ENCODE results near the gene SMDT1. TPM values are rescaled to one million over a fixed set of nuclear protein-coding genes. Genes with fewer than 3 reads are reported as not detected.
A peak's percentile ranks its signal among the peaks of the same experiment; 100 is the strongest.

Gene SMDT1
- total and polyA plus RNA-seq, 2 experiments from 2014 or later = 4.9 to 97.9 TPM

DNA sequence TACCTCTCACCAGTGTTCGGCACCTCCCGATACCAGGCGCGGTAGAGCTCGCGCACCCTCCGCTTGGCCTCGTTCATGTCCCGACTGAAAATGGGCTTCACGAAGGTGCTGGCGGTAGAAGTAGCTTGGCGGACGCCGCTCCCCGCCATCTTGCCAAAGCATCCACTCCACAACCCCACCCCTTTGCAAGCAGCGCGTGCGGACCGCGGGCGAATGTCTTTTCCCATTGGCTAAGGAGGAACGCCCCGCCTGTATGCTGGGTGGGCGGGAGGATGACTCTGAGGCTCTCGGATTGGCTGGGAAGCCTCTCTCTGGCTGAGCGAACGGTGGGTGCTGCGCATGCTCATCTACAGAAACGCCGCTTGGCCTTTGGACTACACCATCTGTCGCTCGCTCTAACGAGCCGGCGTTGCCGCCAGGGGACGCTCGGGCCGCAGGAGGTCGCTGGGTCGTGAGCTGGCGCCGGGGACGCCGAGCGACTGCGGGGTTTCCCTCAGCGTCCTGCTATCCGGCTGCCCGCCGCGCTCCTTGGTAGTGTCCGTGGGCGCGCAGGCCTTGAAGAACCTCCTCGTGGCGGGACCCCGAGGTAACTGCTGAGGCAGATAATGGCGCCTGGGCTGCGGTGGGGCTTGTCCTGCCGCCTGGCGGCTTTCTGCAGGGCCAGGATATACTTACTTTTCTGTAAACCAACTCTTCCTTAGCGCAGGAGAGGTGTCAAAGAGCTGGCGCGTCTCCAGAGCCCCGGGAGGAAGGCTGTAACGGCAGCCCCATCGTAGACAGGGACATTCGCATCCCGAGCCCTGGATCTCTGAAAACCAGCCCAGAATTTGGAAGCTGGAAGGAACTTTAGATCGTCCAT, 11.3 kb downstream of the SMDT1 start, which contains the start of gene NDUFA6:
Gene NDUFA6 (minus strand): TSS at position 177 of the 859 bp plus-strand sequence. CDS start 28 bp downstream, at position 149.
- TF ChIP-seq EZH2 (IDR thresholded peaks at IDR 0.05; ENCODE audit: low read depth, unreplicated experiment) (no peak), STAT1 (IDR thresholded peaks at IDR 0.05; ENCODE audit: unreplicated experiment) (no peak), CREB1 (CRISPR knock-in tag; IDR thresholded peaks at IDR 0.05; ENCODE audit: low read depth) (peak; percentile 23; the same call in 1 of the 2 replicates), JUNB (IDR thresholded peaks at IDR 0.05; ENCODE audit: unreplicated experiment) (no peak), EZH2phosphoT487 (IDR thresholded peaks at IDR 0.05; ENCODE audit: unreplicated experiment) (no peak), ZNF114 (CRISPR knock-in tag; IDR thresholded peaks at IDR 0.05) (no peak), POLR2AphosphoS5 (IDR thresholded peaks at IDR 0.05; ENCODE audit: low read depth) (peak; percentile 94), NANOG (IDR thresholded peaks at IDR 0.05; ENCODE audit: borderline replicate concordance) (no peak)
- TF ChIP-seq, protein P1, sequence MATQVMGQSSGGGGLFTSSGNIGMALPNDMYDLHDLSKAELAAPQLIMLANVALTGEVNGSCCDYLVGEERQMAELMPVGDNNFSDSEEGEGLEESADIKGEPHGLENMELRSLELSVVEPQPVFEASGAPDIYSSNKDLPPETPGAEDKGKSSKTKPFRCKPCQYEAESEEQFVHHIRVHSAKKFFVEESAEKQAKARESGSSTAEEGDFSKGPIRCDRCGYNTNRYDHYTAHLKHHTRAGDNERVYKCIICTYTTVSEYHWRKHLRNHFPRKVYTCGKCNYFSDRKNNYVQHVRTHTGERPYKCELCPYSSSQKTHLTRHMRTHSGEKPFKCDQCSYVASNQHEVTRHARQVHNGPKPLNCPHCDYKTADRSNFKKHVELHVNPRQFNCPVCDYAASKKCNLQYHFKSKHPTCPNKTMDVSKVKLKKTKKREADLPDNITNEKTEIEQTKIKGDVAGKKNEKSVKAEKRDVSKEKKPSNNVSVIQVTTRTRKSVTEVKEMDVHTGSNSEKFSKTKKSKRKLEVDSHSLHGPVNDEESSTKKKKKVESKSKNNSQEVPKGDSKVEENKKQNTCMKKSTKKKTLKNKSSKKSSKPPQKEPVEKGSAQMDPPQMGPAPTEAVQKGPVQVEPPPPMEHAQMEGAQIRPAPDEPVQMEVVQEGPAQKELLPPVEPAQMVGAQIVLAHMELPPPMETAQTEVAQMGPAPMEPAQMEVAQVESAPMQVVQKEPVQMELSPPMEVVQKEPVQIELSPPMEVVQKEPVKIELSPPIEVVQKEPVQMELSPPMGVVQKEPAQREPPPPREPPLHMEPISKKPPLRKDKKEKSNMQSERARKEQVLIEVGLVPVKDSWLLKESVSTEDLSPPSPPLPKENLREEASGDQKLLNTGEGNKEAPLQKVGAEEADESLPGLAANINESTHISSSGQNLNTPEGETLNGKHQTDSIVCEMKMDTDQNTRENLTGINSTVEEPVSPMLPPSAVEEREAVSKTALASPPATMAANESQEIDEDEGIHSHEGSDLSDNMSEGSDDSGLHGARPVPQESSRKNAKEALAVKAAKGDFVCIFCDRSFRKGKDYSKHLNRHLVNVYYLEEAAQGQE (IDR thresholded peaks at IDR 0.05; ENCODE audit: unreplicated experiment) = no peak
- TF ChIP-seq, protein P2, sequence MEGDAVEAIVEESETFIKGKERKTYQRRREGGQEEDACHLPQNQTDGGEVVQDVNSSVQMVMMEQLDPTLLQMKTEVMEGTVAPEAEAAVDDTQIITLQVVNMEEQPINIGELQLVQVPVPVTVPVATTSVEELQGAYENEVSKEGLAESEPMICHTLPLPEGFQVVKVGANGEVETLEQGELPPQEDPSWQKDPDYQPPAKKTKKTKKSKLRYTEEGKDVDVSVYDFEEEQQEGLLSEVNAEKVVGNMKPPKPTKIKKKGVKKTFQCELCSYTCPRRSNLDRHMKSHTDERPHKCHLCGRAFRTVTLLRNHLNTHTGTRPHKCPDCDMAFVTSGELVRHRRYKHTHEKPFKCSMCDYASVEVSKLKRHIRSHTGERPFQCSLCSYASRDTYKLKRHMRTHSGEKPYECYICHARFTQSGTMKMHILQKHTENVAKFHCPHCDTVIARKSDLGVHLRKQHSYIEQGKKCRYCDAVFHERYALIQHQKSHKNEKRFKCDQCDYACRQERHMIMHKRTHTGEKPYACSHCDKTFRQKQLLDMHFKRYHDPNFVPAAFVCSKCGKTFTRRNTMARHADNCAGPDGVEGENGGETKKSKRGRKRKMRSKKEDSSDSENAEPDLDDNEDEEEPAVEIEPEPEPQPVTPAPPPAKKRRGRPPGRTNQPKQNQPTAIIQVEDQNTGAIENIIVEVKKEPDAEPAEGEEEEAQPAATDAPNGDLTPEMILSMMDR (conservative IDR thresholded peaks at IDR 0.05; ENCODE audit: low read depth in 2 of 2) = peak; percentile 65 to 91
- TF ChIP-seq, protein P3, sequence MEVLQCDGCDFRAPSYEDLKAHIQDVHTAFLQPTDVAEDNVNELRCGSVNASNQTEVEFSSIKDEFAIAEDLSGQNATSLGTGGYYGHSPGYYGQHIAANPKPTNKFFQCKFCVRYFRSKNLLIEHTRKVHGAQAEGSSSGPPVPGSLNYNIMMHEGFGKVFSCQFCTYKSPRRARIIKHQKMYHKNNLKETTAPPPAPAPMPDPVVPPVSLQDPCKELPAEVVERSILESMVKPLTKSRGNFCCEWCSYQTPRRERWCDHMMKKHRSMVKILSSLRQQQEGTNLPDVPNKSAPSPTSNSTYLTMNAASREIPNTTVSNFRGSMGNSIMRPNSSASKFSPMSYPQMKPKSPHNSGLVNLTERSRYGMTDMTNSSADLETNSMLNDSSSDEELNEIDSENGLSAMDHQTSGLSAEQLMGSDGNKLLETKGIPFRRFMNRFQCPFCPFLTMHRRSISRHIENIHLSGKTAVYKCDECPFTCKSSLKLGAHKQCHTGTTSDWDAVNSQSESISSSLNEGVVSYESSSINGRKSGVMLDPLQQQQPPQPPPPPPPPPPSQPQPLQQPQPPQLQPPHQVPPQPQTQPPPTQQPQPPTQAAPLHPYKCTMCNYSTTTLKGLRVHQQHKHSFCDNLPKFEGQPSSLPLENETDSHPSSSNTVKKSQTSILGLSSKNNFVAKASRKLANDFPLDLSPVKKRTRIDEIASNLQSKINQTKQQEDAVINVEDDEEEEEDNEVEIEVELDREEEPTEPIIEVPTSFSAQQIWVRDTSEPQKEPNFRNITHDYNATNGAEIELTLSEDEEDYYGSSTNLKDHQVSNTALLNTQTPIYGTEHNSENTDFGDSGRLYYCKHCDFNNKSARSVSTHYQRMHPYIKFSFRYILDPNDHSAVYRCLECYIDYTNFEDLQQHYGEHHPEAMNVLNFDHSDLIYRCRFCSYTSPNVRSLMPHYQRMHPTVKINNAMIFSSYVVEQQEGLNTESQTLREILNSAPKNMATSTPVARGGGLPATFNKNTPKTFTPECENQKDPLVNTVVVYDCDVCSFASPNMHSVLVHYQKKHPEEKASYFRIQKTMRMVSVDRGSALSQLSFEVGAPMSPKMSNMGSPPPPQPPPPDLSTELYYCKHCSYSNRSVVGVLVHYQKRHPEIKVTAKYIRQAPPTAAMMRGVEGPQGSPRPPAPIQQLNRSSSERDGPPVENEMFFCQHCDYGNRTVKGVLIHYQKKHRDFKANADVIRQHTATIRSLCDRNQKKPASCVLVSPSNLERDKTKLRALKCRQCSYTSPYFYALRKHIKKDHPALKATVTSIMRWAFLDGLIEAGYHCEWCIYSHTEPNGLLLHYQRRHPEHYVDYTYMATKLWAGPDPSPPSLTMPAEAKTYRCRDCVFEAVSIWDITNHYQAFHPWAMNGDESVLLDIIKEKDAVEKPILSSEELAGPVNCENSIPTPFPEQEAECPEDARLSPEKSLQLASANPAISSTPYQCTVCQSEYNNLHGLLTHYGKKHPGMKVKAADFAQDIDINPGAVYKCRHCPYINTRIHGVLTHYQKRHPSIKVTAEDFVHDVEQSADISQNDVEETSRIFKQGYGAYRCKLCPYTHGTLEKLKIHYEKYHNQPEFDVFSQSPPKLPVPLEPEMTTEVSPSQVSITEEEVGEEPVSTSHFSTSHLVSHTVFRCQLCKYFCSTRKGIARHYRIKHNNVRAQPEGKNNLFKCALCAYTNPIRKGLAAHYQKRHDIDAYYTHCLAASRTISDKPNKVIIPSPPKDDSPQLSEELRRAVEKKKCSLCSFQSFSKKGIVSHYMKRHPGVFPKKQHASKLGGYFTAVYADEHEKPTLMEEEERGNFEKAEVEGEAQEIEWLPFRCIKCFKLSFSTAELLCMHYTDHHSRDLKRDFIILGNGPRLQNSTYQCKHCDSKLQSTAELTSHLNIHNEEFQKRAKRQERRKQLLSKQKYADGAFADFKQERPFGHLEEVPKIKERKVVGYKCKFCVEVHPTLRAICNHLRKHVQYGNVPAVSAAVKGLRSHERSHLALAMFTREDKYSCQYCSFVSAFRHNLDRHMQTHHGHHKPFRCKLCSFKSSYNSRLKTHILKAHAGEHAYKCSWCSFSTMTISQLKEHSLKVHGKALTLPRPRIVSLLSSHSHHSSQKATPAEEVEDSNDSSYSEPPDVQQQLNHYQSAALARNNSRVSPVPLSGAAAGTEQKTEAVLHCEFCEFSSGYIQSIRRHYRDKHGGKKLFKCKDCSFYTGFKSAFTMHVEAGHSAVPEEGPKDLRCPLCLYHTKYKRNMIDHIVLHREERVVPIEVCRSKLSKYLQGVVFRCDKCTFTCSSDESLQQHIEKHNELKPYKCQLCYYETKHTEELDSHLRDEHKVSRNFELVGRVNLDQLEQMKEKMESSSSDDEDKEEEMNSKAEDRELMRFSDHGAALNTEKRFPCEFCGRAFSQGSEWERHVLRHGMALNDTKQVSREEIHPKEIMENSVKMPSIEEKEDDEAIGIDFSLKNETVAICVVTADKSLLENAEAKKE (CRISPR knock-in tag; IDR thresholded peaks at IDR 0.05) = no peak
- Mint-ChIP-seq H3K36me3 (ENCODE audit: low read depth) (peaks cover 36% of the 10 kb centered on the region), H3K27ac (peak within 1 kb of the TSS; percentile 99), H3K4me3 (peak within 1 kb of the TSS; percentile 97), H3K4me1 (0 out of 3 replicates have a peak, but pooled peaks cover 2% of the 10 kb centered on the region), H3K27me3 (ENCODE audit: insufficient read depth, low read depth, poor library complexity) (peaks cover 9% of the 10 kb centered on the region), H3K9me3 (peaks cover 15% of the 10 kb centered on the region)
- Histone ChIP-seq H3K79me2 (replicated peaks; ENCODE audit: insufficient read depth) (peaks cover 27% of the 10 kb centered on the region), H4K20me1 (replicated peaks; ENCODE audit: insufficient read depth) (peaks cover 16% of the 10 kb centered on the region), H3K4me1 (ENCODE audit: insufficient read depth) (no peaks in the 10 kb centered on the region; the same call in 1 of the 2 replicates), H3K27ac (ENCODE audit: low read depth) (peak within 1 kb of the TSS; percentile 84), H3K4me2 (peak within 1 kb of the TSS; percentile 87), H3K4me3 (peak within 1 kb of the TSS; percentile 75), H3F3A (replicated peaks; ENCODE audit: low read depth) (peaks cover 4% of the 10 kb centered on the region; the same call in 1 of the 2 replicates), H3K9me2 (ENCODE audit: insufficient read depth) (no peaks in the 10 kb centered on the region), H3K36me3 (ENCODE audit: insufficient read depth) (peaks cover 13% of the 10 kb centered on the region), H2AFZ (peak within 1 kb of the TSS; percentile 95), H3K27me3 (ENCODE audit: insufficient read depth) (peaks cover 6% of the 10 kb centered on the region; the same call in 1 of the 2 replicates)
- ATAC-seq (peak; percentile 97), DNase-seq (ENCODE audit: low spot score) (peak; percentile 99)

Measured in GM23338 (cell line).